ENCODE measurements around the gene TLR7. TPM values are rescaled to one million over a fixed set of nuclear protein-coding genes. Genes with fewer than 3 reads are reported as not detected.

Gene TLR7
- total RNA-seq, 4 donors from 2014 or later = 0.15 to 0.38 (median 0.23) TPM

DNA sequence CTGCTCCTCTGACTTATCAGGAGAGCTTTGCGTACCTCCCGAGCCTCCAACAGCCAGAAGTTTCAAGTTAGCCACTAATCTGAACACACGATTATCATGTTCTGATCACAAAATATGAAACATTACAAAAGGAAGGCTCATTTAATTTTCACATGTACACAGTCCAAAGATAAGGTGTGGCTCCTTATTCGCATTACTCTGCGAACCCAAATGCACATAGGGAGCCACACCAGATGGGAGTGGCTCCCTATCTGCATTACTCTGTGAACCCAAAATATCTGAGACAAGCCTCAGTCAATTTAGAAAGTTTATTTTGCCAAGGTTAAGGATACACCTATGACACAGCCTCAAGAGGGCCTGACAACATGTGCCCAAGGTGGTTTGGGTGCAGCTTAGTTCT, 68.0 kb downstream of the TLR7 start:
- intact Hi-C loops (cut with DNase I; ENCODE audit: low total_unique reads) = no loop called here
- TF ChIP-seq CTCF (IDR thresholded peaks at IDR 0.05) = no peak
- no peak for TF ChIP-seq POLR2A (IDR thresholded peaks at IDR 0.05)
- H3K4me3 ChIP-seq (ENCODE audit: low read depth, poor library complexity, severe bottlenecking) = no peak overlapping the region
- 79% methylated on average over 5 of the region's 5 CpGs for WGBS, 2 donors
- DNase-seq (ENCODE audit: low spot score in 2 of 2) = no peak

GRCh38 chrX:12936947-12937346, 70.1 kb downstream of the TLR7 start:
- 89 to 90% methylated on average over 1 of the region's 1 CpG for WGBS, 2 donors
- no peak overlapping the region for H3K4me3 ChIP-seq (ENCODE audit: low read depth, poor library complexity, severe bottlenecking)
- intact Hi-C loops (cut with DNase I; ENCODE audit: low total_unique reads) = no loop called here
- TF ChIP-seq POLR2A (IDR thresholded peaks at IDR 0.05) (no peak), CTCF (IDR thresholded peaks at IDR 0.05) (no peak)
- DNase-seq (ENCODE audit: low spot score in 2 of 2) = no peak

Other genes with a start within 250 kb of the TLR7 start
- 100 to 1,000 TPM in 2 of 4 donors, 10 to 100 TPM in 2; 49.5 to 113 (median 97.9) TPM for gene PRPS2, start 75.7 kb upstream of the TLR7 start, total RNA-seq
- under 1 TPM; 0.08 to 0.84 (median 0.52) TPM for gene TLR8, start 39.5 kb downstream of the TLR7 start, total RNA-seq
- gene TMSB4X, start 108.0 kb downstream of the TLR7 start, total RNA-seq = 1,000 to 10,000 TPM; 1,261 to 2,736 (median 1,532) TPM
- not detected for gene FAM9C, start 177.5 kb downstream of the TLR7 start, total RNA-seq

Data from lower leg skin (tissue), 4 donors.